ENCODE results near the gene ANKRD40. TPM values are rescaled to one million over a fixed set of nuclear protein-coding genes. Genes with fewer than 3 reads are reported as not detected.

The ANKRD40 gene
- total RNA-seq, 2 experiments from 2014 or later = 29.8 to 31.1 TPM

DNA sequence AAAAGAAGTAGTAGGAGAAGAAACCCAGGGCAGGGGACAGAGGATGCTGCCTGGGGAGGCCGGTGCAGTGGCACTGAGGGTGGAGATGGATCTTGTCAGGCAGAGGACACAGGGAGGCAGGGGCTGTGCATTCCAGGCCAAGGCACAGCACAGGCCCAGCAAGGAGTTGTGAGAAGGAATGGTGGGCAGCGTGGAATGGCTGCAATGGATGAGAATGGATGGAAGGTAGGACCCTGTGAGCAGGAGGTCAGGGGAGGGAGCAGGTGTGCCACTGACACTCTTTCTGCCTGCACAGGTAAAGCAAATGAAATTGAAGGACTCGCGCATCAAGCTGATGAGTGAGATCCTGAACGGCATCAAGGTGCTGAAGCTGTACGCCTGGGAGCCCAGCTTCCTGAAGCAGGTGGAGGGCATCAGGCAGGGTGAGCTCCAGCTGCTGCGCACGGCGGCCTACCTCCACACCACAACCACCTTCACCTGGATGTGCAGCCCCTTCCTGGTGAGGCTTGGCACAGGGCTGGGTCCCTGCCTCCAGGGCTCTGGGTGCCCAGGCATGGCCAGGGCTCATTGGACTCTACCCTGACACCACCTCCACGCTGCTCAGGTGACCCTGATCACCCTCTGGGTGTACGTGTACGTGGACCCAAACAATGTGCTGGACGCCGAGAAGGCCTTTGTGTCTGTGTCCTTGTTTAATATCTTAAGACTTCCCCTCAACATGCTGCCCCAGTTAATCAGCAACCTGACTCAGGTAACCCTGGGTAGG lies 40.3 kb downstream of the ANKRD40 start:
- DNase-seq = no peak
- CTCF ChIA-PET = no interaction called here

DNA sequence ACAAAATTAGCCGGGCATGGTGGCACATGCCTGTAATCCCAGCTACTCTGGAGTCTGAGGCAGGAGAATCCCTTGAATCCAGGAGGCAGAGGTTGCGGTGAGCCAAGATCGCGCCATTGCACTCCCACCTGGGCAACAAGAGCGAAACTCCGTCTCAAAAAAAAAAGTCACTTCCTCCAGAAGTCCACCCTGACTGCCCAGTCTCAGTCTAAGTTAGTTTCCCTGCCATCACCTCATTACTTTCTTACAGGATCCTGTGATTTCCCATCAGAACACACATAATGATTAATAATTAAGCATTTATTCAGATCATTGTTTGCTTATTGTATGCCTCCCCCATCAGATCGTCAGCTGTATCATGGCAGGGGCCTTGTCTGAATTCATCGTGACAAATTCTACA lies 41.4 kb downstream of the ANKRD40 start:
- POLR2A ChIA-PET = no interaction called here
- Mint-ChIP-seq H3K36me3 (ENCODE audit: low read depth) (no peaks in the 10 kb centered on the region), H3K4me3 (no peak overlapping the region), H3K27ac (no peak overlapping the region), H3K27me3 (peaks cover 3% of the 10 kb centered on the region), H3K9me3 (no peaks in the 10 kb centered on the region), H3K4me1 (peaks cover 28% of the 10 kb centered on the region)
- CTCF ChIA-PET = no interaction called here
- no peak for DNase-seq

More for the DNA sequence above, 40.3 kb downstream of the ANKRD40 start:
- Mint-ChIP-seq H3K27ac (no peak overlapping the region), H3K36me3 (ENCODE audit: low read depth) (no peaks in the 10 kb centered on the region), H3K4me3 (no peak overlapping the region), H3K4me1 (peaks cover 17% of the 10 kb centered on the region), H3K27me3 (peaks cover 3% of the 10 kb centered on the region), H3K9me3 (no peaks in the 10 kb centered on the region)
- POLR2A ChIA-PET = no interaction called here

DNA sequence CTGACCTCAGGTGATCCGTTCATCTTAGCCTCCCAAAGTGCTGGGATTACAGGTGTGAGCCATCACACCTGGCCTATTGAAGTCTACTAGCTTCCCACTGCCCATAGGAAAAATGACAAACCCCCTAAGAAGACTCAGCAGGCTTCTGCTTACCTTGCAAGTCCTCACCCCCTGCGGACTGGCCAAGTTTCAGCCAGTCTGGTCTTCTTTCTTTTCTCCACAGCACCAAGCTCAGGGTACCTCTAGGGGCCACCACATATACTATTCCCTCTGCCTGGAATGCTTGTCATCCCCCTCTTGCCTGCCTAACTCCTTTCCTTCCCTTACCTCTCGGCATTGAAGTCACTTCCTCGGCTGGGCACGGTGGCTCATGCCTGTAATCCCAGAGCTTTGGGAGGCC lies 41.9 kb downstream of the ANKRD40 start:
- no peak for DNase-seq
- no peaks in the 10 kb centered on the region for H3K36me3 Mint-ChIP-seq (ENCODE audit: low read depth)
- POLR2A ChIA-PET = no interaction called here
- no peak overlapping the region for H3K4me3 Mint-ChIP-seq
- peaks cover 33% of the 10 kb centered on the region for H3K4me1 Mint-ChIP-seq
- no peaks in the 10 kb centered on the region for H3K9me3 Mint-ChIP-seq
- no peak overlapping the region for H3K27ac Mint-ChIP-seq
- CTCF ChIA-PET = no interaction called here
- H3K27me3 Mint-ChIP-seq = peaks cover 3% of the 10 kb centered on the region

DNA sequence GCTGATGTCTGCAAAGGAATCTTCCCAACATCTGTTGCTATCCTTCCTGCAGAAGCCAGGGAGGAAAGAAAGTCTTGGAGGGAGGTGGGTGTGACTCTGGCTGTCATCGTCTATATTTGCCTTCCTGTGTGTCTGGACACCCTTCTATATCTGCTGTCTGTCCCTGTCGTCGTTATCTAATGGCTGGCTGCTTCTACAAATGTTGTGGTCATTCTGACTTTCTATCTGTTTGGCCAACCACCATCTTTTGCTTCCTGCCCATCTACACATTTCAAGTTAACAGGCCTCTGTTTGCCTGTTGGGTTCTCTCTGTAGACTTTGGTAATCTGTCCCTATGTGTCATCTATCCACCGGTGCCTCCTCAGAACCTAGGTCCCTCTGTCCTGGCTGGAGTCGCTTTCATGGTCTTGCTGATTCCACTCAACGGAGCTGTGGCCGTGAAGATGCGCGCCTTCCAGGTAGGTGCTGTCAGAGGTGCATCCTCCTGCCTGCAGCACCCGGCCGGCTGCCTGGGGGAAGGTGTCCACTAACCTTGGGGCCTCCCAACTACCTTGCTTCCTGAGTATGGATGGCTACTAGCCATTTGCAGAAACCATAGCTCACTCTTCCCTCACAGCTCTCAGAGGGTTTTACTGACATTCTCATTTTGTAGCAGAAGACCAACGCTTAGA lies 42.8 kb downstream of the ANKRD40 start:
- CTCF ChIA-PET = no interaction called here
- Mint-ChIP-seq H3K27me3 (peaks cover 3% of the 10 kb centered on the region), H3K4me1 (peaks cover 38% of the 10 kb centered on the region)

DNA sequence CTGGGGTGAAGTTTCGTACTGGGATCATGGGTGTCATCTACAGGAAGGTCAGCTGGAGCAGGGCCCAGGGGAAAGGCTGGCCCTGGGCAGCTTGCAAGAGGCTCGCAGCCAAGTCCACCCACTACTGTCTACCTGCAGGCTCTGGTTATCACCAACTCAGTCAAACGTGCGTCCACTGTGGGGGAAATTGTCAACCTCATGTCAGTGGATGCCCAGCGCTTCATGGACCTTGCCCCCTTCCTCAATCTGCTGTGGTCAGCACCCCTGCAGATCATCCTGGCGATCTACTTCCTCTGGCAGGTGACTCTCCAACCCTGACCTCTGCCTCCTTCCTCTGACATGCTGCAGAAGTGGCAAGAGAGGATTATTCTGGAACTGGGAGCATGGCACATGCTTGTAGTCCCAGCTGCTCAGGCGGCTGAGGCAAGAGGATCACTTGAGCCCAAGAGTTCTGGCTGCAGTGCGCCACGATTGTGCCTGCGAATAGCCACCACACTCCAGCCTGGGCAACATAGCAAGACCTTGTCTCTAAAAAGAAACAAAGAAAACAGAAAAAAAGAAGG lies 43.8 kb downstream of the ANKRD40 start:
- peaks cover 3% of the 10 kb centered on the region for H3K27me3 Mint-ChIP-seq
- H3K4me1 Mint-ChIP-seq = peaks cover 38% of the 10 kb centered on the region
- ChIA-PET CTCF (no interaction called here), POLR2A (no interaction called here)
- H3K36me3 Mint-ChIP-seq (ENCODE audit: low read depth) = no peaks in the 10 kb centered on the region
- no peaks in the 10 kb centered on the region for H3K9me3 Mint-ChIP-seq
- H3K4me3 Mint-ChIP-seq = no peak overlapping the region
- no peak overlapping the region for H3K27ac Mint-ChIP-seq
- DNase-seq = no peak

More for the DNA sequence above, 42.8 kb downstream of the ANKRD40 start:
- Mint-ChIP-seq H3K36me3 (ENCODE audit: low read depth) (no peaks in the 10 kb centered on the region), H3K9me3 (no peaks in the 10 kb centered on the region), H3K27ac (no peak overlapping the region), H3K4me3 (no peak overlapping the region)
- DNase-seq = no peak
- POLR2A ChIA-PET = no interaction called here

DNA sequence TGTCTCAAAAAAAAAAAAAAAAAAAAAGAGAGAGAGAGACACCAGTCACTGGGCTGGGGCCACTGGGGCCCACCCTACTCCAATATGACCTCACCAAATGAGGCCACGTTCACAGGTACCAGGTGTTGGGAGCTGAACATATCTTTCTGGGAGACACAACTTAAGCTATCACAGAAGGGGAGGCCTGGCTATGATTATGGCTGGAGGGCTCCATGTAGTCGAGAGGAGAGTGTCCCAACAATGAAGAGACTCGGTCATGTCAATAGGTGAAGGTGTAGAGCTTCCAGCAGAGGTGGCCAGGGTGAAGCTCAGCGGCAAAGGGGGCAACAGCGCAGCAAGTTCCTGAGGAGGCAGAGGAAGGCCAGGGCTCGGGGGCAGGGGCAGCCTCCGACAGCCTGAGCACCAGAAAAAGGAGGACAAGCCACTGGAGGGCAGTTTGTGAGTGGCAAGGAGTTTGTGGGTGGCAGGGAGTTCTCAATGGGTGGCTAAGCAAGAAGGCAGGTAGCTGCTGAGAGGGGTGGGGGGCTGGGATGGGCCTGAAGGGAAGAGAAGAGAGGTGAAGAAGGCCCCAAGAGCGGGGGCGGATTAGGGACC lies 45.0 kb downstream of the ANKRD40 start:
- Mint-ChIP-seq H3K36me3 (ENCODE audit: low read depth) (no peaks in the 10 kb centered on the region), H3K27me3 (peaks cover 3% of the 10 kb centered on the region), H3K4me1 (peaks cover 32% of the 10 kb centered on the region), H3K9me3 (no peaks in the 10 kb centered on the region), H3K27ac (peak overlapping the region; percentile 23), H3K4me3 (no peak overlapping the region)
- DNase-seq = no peak
- CTCF ChIA-PET = interaction anchor here (1.1 to 1.6 kb wide), 4 partner anchors 30 to 266 kb away, joined by 3 to 6 read pairs (median 3); partner anchors contain the start of gene LRRC59
- POLR2A ChIA-PET = interaction anchor here (1.4 to 1.9 kb wide), 3 partner anchors 17 to 56 kb away, joined by 3 to 7 read pairs (median 5); partner anchors contain the start of genes ANKRD40 and LUC7L3

DNA sequence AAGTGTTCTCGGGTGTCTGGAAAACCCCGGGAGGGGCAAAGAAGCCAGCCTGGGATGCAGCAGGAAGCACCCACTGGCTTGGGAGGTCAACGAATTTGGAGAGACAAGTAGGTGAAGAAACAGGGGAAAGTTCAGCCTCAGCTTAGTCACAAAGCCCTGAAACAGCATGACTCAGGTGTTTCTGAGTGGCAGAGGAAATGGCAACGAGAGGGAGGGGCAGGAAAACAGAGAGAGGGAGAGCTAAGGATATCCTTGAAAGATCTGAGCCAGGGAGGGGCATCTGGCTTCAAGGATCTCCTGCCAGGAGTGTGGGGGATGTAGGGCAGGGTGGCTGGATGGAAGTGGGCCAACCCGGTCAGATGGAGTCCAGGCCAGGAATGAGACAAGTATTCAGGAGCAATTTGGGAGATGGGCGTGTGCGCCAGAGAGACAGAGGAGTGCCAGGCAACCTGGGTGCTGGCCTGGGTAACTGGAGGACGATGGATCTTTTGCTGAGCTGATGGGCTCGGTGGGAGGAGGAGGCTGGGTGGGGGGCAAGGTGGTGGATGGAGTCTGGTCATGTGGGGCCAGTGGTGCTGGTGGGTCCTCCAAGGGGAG lies 45.8 kb downstream of the ANKRD40 start:
- Mint-ChIP-seq H3K36me3 (ENCODE audit: low read depth) (no peaks in the 10 kb centered on the region), H3K27me3 (peaks cover 7% of the 10 kb centered on the region), H3K27ac (peak overlapping the region; percentile 85), H3K9me3 (no peaks in the 10 kb centered on the region), H3K4me1 (peaks cover 32% of the 10 kb centered on the region), H3K4me3 (peak overlapping the region; percentile 29)
- DNase-seq = peak; percentile 64
- ChIA-PET CTCF (interaction anchor here (1.1 to 1.6 kb wide), 6 partner anchors 29 to 265 kb away, joined by 3 to 6 read pairs (median 4); partner anchors contain the start of gene LRRC59), POLR2A (interaction anchor here (1.3 to 1.9 kb wide), 4 partner anchors 11 to 57 kb away, joined by 3 to 7 read pairs (median 4); partner anchors contain the start of genes ANKRD40 and LUC7L3)

DNA sequence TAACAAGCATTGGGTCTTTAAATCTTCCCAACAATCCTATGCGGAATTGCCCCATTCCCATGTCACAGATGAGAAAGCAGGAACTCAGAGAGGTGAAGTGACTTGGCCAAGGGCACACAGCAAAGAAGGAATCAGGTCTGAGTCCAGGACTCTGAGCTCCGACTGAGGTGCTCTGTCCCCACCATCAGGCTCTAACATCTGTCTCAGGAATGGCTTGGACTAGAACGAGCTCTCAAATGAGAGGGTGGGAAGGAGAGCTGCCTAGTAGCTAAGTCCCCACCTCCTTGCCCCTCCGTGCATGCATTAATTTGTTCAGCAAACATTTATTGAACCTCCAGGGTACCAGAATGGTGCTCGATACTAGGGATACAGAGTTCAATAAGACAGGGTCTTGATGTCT lies 46.4 kb downstream of the ANKRD40 start:
- H3K27me3 Mint-ChIP-seq = peaks cover 7% of the 10 kb centered on the region
- H3K36me3 Mint-ChIP-seq (ENCODE audit: low read depth) = no peaks in the 10 kb centered on the region
- no peak overlapping the region for H3K4me3 Mint-ChIP-seq
- CTCF ChIA-PET = interaction anchor here (1.1 to 1.6 kb wide), 3 partner anchors 28 to 33 kb away, joined by 3 to 5 read pairs (median 4); no protein-coding TSS in a partner anchor
- H3K4me1 Mint-ChIP-seq = peaks cover 32% of the 10 kb centered on the region
- peak overlapping the region; percentile 85 for H3K27ac Mint-ChIP-seq
- POLR2A ChIA-PET = interaction anchor here (1.3 to 1.9 kb wide), 6 partner anchors 11 to 288 kb away, joined by 3 to 7 read pairs (median 4); partner anchors contain the start of genes ANKRD40, EME1, LUC7L3 and MRPL27
- no peaks in the 10 kb centered on the region for H3K9me3 Mint-ChIP-seq
- DNase-seq = no peak

DNA sequence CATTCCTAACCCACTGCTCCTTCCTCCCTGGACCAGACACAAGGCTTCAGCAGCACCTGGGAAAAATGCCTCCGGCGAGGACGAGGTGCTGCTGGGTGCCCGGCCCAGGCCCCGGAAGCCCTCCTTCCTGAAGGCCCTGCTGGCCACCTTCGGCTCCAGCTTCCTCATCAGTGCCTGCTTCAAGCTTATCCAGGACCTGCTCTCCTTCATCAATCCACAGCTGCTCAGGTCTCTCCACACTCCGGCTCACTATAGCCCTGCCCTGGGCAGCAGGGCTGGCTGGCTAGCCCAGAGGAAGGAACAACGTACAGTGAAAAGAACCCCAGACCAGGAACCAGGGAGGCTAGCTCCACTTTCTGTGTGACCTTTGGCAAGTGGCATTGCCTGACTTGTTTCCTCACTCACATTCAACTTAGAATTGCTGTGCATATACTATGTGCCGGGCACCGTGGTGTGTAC lies 46.8 kb downstream of the ANKRD40 start:
- no peaks in the 10 kb centered on the region for H3K9me3 Mint-ChIP-seq
- H3K36me3 Mint-ChIP-seq (ENCODE audit: low read depth) = no peaks in the 10 kb centered on the region
- peaks cover 7% of the 10 kb centered on the region for H3K27me3 Mint-ChIP-seq
- peaks cover 32% of the 10 kb centered on the region for H3K4me1 Mint-ChIP-seq
- no peak overlapping the region for H3K4me3 Mint-ChIP-seq
- CTCF ChIA-PET = interaction anchor here (1.1 to 1.4 kb wide), 2 partner anchors 30 to 33 kb away, joined by 4 to 5 read pairs; no protein-coding TSS in a partner anchor
- peak overlapping the region; percentile 85 for H3K27ac Mint-ChIP-seq
- POLR2A ChIA-PET = interaction anchor here (1.3 to 1.9 kb wide), 5 partner anchors 10 to 288 kb away, joined by 3 to 7 read pairs (median 4); partner anchors contain the start of genes ANKRD40, EME1, LUC7L3 and MRPL27
- DNase-seq = no peak

DNA sequence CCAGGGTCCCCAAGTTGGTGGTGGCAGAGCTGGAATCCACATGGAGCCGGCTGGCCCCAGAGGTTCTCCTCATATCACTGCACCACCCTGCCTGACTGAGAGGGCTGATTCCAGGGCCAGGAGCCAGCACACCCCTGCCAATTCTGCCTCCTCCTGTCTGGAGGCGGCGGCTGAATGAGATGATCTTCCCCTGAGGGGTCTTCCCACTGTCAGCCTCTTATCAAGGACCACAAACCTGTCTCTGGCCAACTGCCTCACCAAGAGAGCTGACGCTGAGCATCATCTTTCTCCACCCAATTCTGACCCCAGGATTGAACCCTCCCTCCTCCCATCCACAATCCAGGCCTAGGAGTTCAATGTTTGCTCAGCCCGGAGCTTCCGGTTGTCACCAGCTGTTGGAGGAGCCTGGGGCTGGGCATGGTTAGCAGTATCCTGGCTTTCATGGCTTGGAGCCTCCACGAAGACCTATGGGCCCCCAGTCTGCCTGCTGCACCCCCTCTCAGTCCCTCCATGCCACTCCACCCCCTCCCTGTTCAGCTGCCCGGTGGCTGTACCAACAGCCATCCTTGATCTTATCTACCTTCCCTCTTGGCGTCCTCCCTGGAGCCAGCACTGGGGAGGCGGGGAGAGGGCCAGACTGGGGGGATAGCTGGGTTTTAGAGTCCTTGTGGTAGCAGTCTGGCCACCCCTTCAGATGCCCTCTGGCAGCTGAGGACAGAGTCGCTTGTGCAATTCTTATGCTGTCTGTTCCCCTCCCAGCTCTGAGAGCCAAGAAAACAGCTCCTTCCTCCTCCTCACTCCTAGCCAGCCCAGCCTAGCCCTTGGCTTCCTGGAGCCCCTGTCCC lies 47.5 kb downstream of the ANKRD40 start:
- no peaks in the 10 kb centered on the region for H3K9me3 Mint-ChIP-seq
- ChIA-PET POLR2A (interaction anchor here (1.3 to 1.7 kb wide), 3 partner anchors 10 to 287 kb away, joined by 3 to 4 read pairs (median 3); partner anchors contain the start of genes EME1 and MRPL27), CTCF (interaction anchor here (1.1 kb wide), 2 partner anchors 23 to 30 kb away, joined by 3 to 4 read pairs; no protein-coding TSS in a partner anchor)

DNA sequence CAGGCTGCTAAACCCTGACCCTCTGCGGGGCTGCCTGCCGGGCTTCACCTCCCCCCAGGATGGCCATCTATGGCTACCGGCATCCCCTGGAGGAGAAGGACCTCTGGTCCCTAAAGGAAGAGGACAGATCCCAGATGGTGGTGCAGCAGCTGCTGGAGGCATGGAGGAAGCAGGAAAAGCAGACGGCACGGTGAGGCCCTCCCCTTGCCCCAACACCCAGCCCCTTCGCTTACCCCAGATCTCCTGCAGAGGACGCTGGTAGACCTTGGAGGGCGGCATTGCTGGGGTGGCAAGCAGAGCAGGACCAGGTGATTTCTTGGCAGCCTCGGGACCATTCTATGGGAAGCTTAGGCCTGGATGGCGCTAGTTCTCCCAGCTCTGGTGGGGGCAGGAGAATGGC lies 48.5 kb downstream of the ANKRD40 start:
- peaks cover 7% of the 10 kb centered on the region for H3K27me3 Mint-ChIP-seq
- no peak for DNase-seq
- H3K4me1 Mint-ChIP-seq = peaks cover 32% of the 10 kb centered on the region
- H3K27ac Mint-ChIP-seq = no peak overlapping the region
- CTCF ChIA-PET = interaction anchor here (1.1 kb wide), 1 partner anchor 22 kb away, joined by 3 read pairs; no protein-coding TSS in a partner anchor
- H3K4me3 Mint-ChIP-seq = no peak overlapping the region
- H3K9me3 Mint-ChIP-seq = no peaks in the 10 kb centered on the region
- POLR2A ChIA-PET = no interaction called here
- no peaks in the 10 kb centered on the region for H3K36me3 Mint-ChIP-seq (ENCODE audit: low read depth)

More for the DNA sequence above, 47.5 kb downstream of the ANKRD40 start:
- peak overlapping the region; percentile 3 for H3K27ac Mint-ChIP-seq
- peaks cover 32% of the 10 kb centered on the region for H3K4me1 Mint-ChIP-seq
- peaks cover 7% of the 10 kb centered on the region for H3K27me3 Mint-ChIP-seq
- H3K4me3 Mint-ChIP-seq = no peak overlapping the region
- no peak for DNase-seq
- no peaks in the 10 kb centered on the region for H3K36me3 Mint-ChIP-seq (ENCODE audit: low read depth)

Data from activated CD4-positive, alpha-beta memory T cell treated with anti-CD3 and anti-CD28 coated beads, Interleukin-2, amount 10 ng/mL, durations not matched to agents 7 days and 5 days (primary cell).